HG03354 (cell line): ENCODE data around the gene ACSL1.
"Not testable (repeated sequence)": the region's sequence is repeated elsewhere in the genome, so short reads cannot be mapped to it uniquely, and the experiment has no call there.

Experiments
- ATAC-seq: cut with Tn5 transposase; IDR thresholded peaks from one replicate; pipeline ENCODE4 v1.9.1; 2021; ENCODE audit warnings: mild to moderate bottlenecking; ENCODE audit not compliant: unreplicated experiment, poor library complexity, severe bottlenecking

The ACSL1 gene

GRCh38 chr4:184843984-184844554 lies 18.3 kb upstream of the ACSL1 start:
- ATAC-seq, result no peak

GRCh38 chr4:184839075-184839399 lies 13.3 kb upstream of the ACSL1 start:
- not testable (repeated sequence) for ATAC-seq

- no peak for ATAC-seq
Measured at GRCh38 chr4:184838249-184839074, 12.7 kb upstream of the ACSL1 start.

GRCh38 chr4:184836613-184837012 lies 10.8 kb upstream of the ACSL1 start:
- ATAC-seq, result no peak

- ATAC-seq, result no peak
Measured at GRCh38 chr4:184833046-184833838, 7.5 kb upstream of the ACSL1 start.

GRCh38 chr4:184831153-184831552 lies 5.4 kb upstream of the ACSL1 start:
- no peak for ATAC-seq

- ATAC-seq, result peak; percentile 15
Measured at GRCh38 chr4:184826691-184827270, 1.0 kb upstream of the ACSL1 start.

- peak; percentile 42 for ATAC-seq
Measured at GRCh38 chr4:184825141-184825895, 450 bp downstream of the ACSL1 start.

- no peak for ATAC-seq
Measured at GRCh38 chr4:184824776-184825084, 1.0 kb downstream of the ACSL1 start.

GRCh38 chr4:184824081-184824775 lies 1.5 kb downstream of the ACSL1 start:
- ATAC-seq, result no peak

- no peak for ATAC-seq
Measured at GRCh38 chr4:184823014-184823413, 2.8 kb downstream of the ACSL1 start.

GRCh38 chr4:184822356-184822755 lies 3.4 kb downstream of the ACSL1 start:
- ATAC-seq, result no peak

GRCh38 chr4:184821242-184821641 lies 4.5 kb downstream of the ACSL1 start:
- ATAC-seq, result no peak

- ATAC-seq, result no peak
Measured at GRCh38 chr4:184819786-184820185, 6.0 kb downstream of the ACSL1 start.

- ATAC-seq, result peak; percentile 47
Measured at GRCh38 chr4:184818216-184818564, 7.6 kb downstream of the ACSL1 start.

GRCh38 chr4:184817494-184818215 lies 8.1 kb downstream of the ACSL1 start:
- ATAC-seq, result peak; percentile 2

GRCh38 chr4:184816962-184817361 lies 8.8 kb downstream of the ACSL1 start:
- ATAC-seq, result no peak

GRCh38 chr4:184815046-184815877 lies 10.5 kb downstream of the ACSL1 start:
- peak; percentile 81 for ATAC-seq
